Astrocyte of the hippocampus (primary cell): ENCODE measurements around the gene ZNF837.

ENCODE experiments used
- DNase-seq: peaks from one replicate; pipeline ENCODE4 v3.0.0; 2011; ENCODE audit warnings: low read depth, low spot score

Gene ZNF837

DNA sequence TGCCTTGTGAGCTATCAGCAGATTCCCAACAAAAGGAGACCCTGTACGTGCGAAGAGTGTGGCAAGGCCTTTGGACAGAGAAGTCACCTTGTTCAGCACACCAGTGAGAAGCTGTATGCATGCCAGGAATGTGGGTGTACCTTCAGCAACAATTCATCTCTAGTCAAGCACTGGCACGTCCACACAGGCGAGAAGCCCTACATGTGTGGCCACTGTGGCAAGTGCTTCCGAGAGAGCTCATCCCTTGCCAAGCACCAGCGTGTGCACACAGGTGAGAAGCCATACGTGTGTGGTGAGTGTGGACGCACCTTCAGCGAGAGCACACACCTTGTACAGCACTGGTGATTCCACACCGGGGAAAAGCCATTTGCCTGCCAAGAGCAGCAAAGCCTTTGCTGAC is 61.6 kb downstream of the ZNF837 start:
- DNase-seq = no peak

DNA sequence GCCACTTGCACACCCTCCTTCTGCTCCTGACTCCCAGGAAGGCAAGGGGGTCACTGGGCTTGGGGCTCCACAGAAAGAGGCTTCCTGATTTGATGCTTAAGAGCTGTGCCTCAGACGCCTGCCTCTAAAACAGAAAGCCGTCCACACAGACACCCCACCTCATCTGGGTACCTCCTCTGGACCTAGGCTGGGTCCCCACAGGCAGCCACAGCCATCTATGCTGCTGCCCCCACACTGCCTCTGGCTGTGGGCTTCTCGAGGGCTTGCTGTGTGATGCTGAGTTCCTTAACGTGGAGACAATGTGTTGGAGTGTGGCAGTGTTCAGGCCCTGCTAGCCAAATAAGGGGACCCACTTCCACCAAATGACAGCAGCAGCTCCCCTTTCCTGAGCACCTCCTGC is 62.5 kb downstream of the ZNF837 start:
- no peak for DNase-seq
